GM18873 (cell line): ENCODE results near the gene OR2T8.

Source experiments
- ATAC-seq: cut with Tn5 transposase; IDR thresholded peaks from one replicate; pipeline ENCODE4 v1.9.1; 2021; ENCODE audit warnings: mild to moderate bottlenecking, moderate library complexity, moderate number of reproducible peaks; ENCODE audit not compliant: unreplicated experiment, low FRiP score

The OR2T8 gene

DNA sequence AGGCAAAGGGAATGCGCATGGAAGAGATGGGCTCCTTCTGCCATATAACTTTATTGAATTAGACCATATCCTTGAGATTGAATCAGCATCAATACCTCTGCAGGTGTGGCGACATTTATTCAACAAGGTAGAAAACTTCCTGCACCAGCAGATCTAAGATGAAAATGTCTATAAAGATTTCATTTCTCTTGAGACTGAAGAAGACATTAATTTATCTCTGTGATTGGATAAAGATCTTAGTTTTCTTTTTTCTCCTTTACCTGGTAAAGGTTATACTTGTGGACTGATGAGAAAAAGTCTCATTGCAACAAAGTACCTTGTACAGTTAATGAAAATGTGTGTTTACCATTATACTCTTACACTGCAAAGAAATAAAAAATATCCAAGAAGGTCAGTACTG is at the start of gene OR2T8:
Gene OR2T8, plus strand, starts transcription at position 301 of the 400 bp plus-strand sequence. CDS start 766 bp downstream, outside the sequence.
- no peak for ATAC-seq

GRCh38 chr1:247883346-247883745 is 36.7 kb upstream of the OR2T8 start:
- no peak for ATAC-seq

- ATAC-seq, result no peak
Measured at GRCh38 chr1:247884797-247885413, 35.1 kb upstream of the OR2T8 start.

GRCh38 chr1:247895163-247895637 is 24.9 kb upstream of the OR2T8 start, which contains the start of gene OR2W3:
OR2W3 (plus strand) TSS chr1:247895587; CDS start chr1:247895587, 0 bp downstream.
- ATAC-seq, result no peak

DNA sequence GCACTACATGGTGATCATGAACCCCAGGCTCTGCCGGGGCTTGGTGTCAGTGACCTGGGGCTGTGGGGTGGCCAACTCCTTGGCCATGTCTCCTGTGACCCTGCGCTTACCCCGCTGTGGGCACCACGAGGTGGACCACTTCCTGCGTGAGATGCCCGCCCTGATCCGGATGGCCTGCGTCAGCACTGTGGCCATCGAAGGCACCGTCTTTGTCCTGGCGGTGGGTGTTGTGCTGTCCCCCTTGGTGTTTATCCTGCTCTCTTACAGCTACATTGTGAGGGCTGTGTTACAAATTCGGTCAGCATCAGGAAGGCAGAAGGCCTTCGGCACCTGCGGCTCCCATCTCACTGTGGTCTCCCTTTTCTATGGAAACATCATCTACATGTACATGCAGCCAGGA is 24.1 kb upstream of the OR2T8 start:
- no peak for ATAC-seq

- no peak for ATAC-seq
Measured at GRCh38 chr1:247904122-247904521, 15.9 kb upstream of the OR2T8 start.

DNA sequence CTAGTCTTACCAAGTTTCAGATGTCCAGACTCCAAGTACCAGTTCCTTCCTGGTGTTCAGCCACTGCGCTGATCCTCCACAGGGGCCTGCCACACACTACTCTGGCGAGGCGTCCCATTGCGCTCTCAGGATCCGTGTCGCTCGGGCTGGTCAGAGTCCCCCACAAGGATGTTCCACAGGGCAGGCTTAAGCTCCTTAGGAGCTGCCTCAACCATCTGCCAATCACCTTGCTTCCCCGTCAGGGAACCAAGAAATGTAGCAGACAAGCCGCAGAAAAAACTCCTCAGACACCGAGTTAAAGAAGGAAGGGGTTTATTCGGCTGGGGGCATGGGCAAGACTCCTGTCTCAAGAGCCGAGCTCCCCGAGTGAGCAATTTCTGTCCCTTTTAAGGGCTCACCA is 14.9 kb upstream of the OR2T8 start:
- ATAC-seq, result no peak

DNA sequence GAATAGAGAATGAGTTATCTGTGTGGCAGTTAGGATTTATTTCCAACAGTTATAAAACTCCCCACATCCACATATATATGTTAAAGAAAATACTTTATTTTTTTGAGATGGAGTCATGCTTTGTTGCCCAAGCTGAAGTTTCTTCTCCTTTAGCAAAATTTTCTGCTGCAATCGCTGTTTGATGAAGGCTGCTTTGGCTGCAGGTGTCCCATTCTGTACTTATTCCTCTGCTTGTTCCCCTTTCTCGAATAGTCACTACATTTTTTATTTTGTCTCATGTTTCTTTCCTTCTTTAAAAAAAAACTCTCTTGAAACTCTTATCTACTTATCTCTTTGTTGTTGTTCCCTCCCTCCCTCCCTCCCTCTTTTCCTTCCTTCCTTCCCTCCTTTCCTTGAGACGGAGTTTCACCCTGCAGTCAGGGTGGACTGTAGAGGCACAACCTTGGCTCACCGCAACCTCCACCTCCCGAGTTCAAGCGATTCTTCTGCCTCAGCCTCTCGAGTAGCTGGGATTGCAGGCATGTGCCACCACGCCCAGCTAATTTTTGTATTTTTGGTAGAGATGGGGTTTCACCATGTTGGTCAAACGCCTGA is 14.0 kb upstream of the OR2T8 start:
- no peak for ATAC-seq

DNA sequence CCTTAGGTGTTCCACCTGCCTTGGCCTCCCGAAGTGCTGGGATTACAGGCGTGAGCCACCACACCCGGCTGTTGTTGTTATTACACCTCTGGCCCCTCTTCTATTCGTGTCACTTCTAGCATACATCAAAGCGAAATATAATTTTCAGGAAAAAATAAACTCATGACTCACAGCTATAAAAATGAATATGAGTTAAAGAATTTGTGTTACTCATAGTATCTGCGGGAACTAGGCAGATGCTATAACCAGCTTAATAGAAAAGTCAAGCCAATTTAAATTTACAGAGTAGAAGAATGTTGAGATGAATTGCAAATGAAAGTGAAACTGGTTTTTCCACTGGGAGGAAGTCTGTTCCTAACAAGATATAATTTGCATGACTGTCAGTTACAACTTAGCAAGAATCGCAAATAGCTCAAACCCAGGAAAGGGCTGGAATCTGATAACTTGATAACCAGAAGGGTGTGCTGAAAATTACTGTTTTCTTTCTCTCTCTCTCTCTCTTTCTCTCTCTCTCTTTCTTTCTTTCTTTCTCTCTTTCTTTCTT is 13.5 kb upstream of the OR2T8 start:
- no peak for ATAC-seq

DNA sequence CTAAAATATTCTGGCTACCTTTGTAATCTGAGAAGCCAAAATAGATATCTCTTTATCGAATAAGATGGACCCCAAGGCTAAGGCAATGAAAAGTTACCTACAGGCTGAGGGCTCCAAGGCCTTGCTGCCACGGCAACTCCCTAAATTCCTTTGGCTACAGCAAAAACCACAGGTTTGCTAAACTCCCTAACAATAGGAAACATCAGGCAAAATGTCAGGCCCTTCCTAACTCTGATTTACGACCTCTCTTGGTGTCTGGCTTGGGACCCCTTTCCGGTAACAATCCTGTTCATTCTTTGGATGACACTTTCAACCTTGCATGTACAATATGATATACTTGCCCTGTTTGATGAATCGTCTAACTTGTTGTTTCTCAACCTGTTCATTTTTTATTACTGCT is 11.3 kb upstream of the OR2T8 start:
- no peak for ATAC-seq

- no peak for ATAC-seq
Measured at GRCh38 chr1:247913786-247914185, 6.3 kb upstream of the OR2T8 start.

DNA sequence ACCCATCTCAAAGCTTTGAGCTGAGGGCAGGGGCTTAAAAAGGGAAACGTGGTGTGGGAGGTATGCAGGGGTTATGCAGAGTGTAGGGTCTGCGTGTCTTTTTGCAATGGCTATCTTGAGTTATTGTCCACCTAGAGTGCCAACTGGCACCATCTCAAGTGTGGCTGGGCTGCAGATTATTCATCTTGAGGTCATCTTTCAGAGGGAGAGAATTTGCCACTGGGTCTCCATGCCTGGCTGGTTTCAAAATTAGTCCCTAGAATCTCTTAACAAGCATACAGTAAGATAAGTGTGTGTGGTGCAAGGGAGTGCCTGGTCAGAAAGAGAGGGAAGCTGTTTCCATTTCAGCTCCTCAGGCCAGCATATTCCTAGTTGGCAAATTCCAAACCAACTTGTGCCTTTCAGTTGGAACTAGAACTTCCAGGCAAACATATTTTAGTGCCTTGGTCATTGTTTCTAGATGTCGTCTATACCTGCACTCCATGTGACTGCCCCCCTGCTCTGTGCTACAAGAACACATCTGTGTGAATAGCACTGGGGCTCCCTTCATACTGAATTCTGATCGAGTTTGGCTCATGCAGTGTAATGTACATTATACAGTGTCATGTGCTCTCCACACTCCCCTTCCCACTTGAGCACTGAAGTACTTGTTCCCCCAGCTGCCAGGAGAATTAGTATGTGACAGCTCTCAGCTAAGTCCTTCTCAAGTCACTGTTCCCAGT is 5.0 kb upstream of the OR2T8 start:
- ATAC-seq, result no peak

DNA sequence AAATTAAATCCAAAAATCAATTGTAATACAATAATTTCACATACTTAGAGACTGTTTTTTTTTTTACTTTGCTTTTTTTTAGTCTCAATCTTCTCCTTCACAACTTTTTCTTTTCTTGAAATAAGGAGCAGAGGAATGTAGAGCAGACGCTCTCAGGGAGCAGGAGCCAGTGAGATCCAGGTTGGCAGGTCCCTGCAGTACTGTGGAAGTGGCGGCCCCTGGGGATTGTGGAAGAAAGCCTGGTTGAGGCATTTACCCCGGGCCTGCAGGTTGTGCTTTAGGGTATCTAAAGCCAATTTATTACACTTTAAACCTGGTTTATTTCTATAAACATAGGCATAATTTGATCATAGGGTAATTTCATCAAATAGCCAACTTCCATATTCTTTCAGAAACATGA is 3.9 kb downstream of the OR2T8 start:
- no peak for ATAC-seq

DNA sequence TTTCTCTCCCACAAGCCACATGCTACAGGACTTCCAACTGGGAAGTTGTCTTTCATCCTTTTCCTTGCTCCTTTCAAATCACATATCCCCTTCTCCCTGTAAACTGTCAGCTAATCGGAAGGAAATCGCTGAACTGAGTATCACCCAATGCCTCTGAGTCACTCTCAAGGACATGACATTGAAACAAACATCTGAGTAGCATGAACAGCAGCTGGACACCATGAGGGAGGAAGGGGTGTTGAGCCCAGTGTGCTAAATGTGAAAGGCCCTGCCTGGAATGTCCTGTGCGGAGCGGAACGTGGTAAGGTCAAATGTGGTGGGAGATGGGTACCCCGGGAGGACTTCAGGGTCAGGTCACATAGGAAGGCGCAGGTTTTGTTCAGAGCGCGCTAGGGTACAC is 4.8 kb downstream of the OR2T8 start, which contains the start of gene OR2AJ1:
Gene OR2AJ1, plus strand, starts transcription at position 22 of the 400 bp plus-strand sequence. CDS start 8,880 bp downstream, outside the sequence.
- ATAC-seq, result no peak

DNA sequence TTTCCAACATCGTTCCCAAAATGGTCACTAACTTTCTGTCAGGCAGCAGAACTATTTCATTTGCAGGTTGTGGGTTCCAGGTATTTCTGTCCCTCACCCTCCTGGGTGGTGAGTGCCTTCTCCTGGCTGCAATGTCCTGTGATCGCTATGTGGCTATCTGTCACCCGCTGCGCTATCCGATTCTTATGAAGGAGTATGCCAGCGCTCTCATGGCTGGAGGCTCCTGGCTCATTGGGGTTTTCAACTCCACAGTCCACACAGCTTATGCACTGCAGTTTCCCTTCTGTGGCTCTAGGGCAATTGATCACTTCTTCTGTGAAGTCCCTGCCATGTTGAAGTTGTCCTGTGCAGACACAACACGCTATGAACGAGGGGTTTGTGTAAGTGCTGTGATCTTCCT is 13.9 kb downstream of the OR2T8 start:
- ATAC-seq, result no peak

DNA sequence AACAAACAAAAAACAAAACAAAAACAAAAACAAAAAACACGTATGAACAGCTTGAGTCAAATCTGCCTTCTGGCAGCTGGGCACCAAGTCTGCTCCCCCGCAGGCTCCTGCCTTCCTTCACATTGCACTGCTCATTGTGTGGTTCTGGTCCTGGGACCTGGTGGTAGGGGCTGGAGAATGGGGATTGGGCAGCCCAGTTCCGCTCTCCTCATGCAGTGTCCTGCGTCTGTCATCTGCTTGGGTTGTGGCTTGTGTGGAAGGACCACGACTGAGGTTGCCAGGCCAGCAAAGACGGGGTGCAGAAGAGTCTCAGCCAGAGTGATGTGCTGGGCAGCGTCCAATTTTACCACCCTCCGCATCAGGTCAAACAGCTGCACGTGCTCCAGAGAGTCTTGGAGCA is 15.7 kb downstream of the OR2T8 start:
- no peak for ATAC-seq

- no peak for ATAC-seq
Measured at GRCh38 chr1:247936415-247936814, 16.4 kb downstream of the OR2T8 start.

GRCh38 chr1:247936965-247937734 is 17.1 kb downstream of the OR2T8 start:
- ATAC-seq, result peak; percentile 99

GRCh38 chr1:247942624-247943023 is 22.6 kb downstream of the OR2T8 start:
- ATAC-seq, result no peak

DNA sequence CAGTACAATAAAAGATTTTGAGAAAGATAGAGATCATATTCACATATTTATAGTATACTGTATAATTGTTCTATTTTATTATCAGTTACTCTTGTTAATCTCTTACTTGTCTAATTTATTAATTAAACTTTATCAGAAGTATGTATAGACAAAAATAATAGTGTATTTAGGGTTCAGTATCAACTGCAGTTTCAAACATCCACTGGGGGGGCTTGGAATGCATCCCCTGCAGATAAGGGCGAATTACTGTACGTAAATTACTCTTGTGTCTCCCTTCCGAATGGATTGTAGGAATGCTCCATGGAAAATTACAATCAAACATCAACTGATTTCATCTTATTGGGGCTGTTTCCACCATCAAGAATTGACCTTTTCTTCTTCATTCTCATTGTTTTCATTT is 28.5 kb downstream of the OR2T8 start, which contains the start of gene OR2L8:
Gene OR2L8, plus strand, starts transcription at position 301 of the 400 bp plus-strand sequence. Its CDS starts 0 bp downstream, at position 301.
- ATAC-seq, result no peak
